PFSK-1 (cell line): ENCODE data around the gene PSMB2.

Source experiments
- FOXP2 ChIP-seq: optimal IDR thresholded peaks from 2 replicates; pipeline ENCODE3; 2011; ENCODE audit warnings: borderline replicate concordance, control low read depth, inconsistent platforms; ENCODE audit not compliant: insufficient read depth; ENCODE audit errors: extremely low read length, extremely low read depth
- POLR2AphosphoS5 ChIP-seq: IDR thresholded peaks from 2 replicates; pipeline ENCODE4 v1.6.1; 2012; ENCODE audit warnings: low read depth, mild to moderate bottlenecking, control low read depth, low read length, moderate library complexity
- REST ChIP-seq, 2 experiments: IDR thresholded peaks; 2 replicates each; pipeline versions ENCODE4 v1.6.1 to v1.8.0; 2011 to 2012; ENCODE audit warnings: low read depth in 2 of 2, low read length in 2 of 2, control low read depth in 1 of 2, inconsistent platforms in 1 of 2, mild to moderate bottlenecking in 1 of 2, moderate library complexity in 1 of 2; ENCODE audit not compliant: insufficient read depth in 1 of 2
- SIN3A ChIP-seq: IDR thresholded peaks from 2 replicates; pipeline ENCODE4 v1.6.1; 2012; ENCODE audit warnings: mild to moderate bottlenecking, low read length, moderate library complexity, borderline replicate concordance; ENCODE audit not compliant: insufficient read depth
- TAF1 ChIP-seq: IDR thresholded peaks from 2 replicates; pipeline ENCODE4 v1.6.1; 2012; ENCODE audit warnings: low read length, control low read depth, borderline replicate concordance; ENCODE audit not compliant: insufficient read depth

Gene PSMB2

GRCh38 chr1:35622510-35623178 is 18.7 kb downstream of the PSMB2 start:
- TF ChIP-seq TAF1 (no peak), FOXP2 (no peak), REST (IDR thresholded peaks at IDR 0.05; ENCODE audit: insufficient read depth in 1 of 2, low read depth in 2 of 2, low read length in 2 of 2) (no peak), POLR2AphosphoS5 (no peak), SIN3A (no peak)

DNA sequence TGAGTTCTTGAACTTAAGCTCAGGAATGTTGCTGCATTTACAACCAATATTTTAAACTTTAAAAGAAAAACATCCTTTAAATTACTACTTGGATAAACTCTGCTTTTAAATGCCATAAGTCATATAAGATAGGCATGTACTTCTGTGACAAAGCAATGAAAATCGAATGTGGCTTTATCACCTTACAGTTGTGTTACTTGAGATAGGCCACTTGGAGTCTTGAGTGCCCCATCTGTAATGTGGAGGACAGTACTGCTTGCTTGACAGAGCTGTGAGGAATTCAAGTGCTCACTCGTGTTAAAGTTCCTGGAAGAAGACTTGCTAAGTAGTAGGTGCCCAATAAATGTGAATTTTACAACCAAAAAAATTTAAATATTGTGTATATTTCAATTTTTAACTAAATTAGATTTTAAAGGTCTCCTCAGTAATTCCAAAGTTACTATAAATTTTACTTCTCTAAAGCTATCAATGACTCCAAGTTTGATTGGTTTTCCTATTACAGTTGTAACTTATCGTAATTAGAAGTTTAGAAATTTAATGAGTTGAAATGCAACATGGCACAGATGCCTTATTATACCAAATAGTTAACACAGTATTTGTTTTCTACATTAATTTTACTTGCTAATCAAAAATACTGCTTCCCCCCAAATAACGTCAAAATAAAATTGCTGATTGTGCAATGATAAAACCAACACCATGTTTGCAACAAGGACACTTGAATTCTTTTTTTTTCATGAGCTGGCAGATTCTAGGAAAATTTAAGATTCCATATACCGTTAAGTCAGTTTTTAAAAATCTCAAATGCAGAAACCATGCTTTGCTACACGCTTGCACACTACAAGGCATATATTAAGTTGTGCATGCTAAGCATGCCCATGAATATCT is 21.8 kb downstream of the PSMB2 start:
- TF ChIP-seq TAF1: no peak
- no peak for TF ChIP-seq SIN3A
- TF ChIP-seq POLR2AphosphoS5: no peak
- no peak for TF ChIP-seq REST (IDR thresholded peaks at IDR 0.05; ENCODE audit: insufficient read depth in 1 of 2, low read depth in 2 of 2, low read length in 2 of 2)
- TF ChIP-seq FOXP2: no peak

- TF ChIP-seq FOXP2 (no peak), REST (IDR thresholded peaks at IDR 0.05; ENCODE audit: insufficient read depth in 1 of 2, low read depth in 2 of 2, low read length in 2 of 2) (no peak), SIN3A (no peak), TAF1 (no peak), POLR2AphosphoS5 (no peak)
Measured at GRCh38 chr1:35615440-35615839, 25.9 kb downstream of the PSMB2 start.

GRCh38 chr1:35611655-35612054 is 29.7 kb downstream of the PSMB2 start:
- TF ChIP-seq TAF1 (no peak), POLR2AphosphoS5 (no peak), FOXP2 (no peak), REST (IDR thresholded peaks at IDR 0.05; ENCODE audit: insufficient read depth in 1 of 2, low read depth in 2 of 2, low read length in 2 of 2) (no peak), SIN3A (no peak)
